GM12878 (cell line): ENCODE measurements around the gene CCDC181.

ENCODE experiments used
- ASH2L ChIP-seq: fragments of 300-600, 200-600 bp; sonication (generic); IDR thresholded peaks from 2 replicates; pipeline ENCODE4 v1.6.1; 2017; ENCODE audit warnings: low read depth, mild to moderate bottlenecking, borderline replicate concordance
- CHD1 ChIP-seq: IDR thresholded peaks from 2 replicates; pipeline ENCODE4 v1.6.1; 2012; ENCODE audit warnings: low read depth, low read length, improper control_type of control experiment
- CHD2 ChIP-seq: IDR thresholded peaks from 2 replicates; pipeline ENCODE4 v1.6.1; 2011; ENCODE audit warnings: low read depth, low read length, improper control_type of control experiment, borderline replicate concordance
- CREB1 ChIP-seq: IDR thresholded peaks from 2 replicates; pipeline ENCODE4 v1.6.1; 2012; ENCODE audit warnings: low read depth, mild to moderate bottlenecking, inconsistent platforms
- CTCF ChIP-seq, 3 experiments: IDR thresholded peaks in 2 of 3; conservative IDR thresholded peaks in 1 of 3; 2 replicates each; pipeline ENCODE4 v1.5.1; 2011; ENCODE audit warnings: low read depth in 3 of 3, low read length in 3 of 3, mild to moderate bottlenecking in 3 of 3, control low read depth in 2 of 3, moderate library complexity in 2 of 3, inconsistent platforms in 1 of 3, mixed read lengths in 1 of 3; ENCODE audit not compliant: control insufficient read depth in 2 of 3, insufficient read depth in 1 of 3; ENCODE audit errors: extremely low read depth in 1 of 3
- EGR1 ChIP-seq, 2 experiments: IDR thresholded peaks; 1 replicate in 1 of 2; 2 replicates in 1 of 2; pipeline ENCODE4 v1.6.1; 2011 to 2012; ENCODE audit warnings: low read depth in 2 of 2, low read length in 2 of 2, borderline replicate concordance in 1 of 2, mild to moderate bottlenecking in 1 of 2, moderate library complexity in 1 of 2
- ELK1 ChIP-seq: IDR thresholded peaks from 2 replicates; pipeline ENCODE4 v1.6.1; 2012; ENCODE audit warnings: low read depth, low read length, improper control_type of control experiment
- NR2F1 ChIP-seq: fragments of 450-650 bp; conservative IDR thresholded peaks from 2 replicates; pipeline ENCODE4 v1.6.1; 2017; ENCODE audit warnings: mild to moderate bottlenecking
- POLR2A ChIP-seq: IDR thresholded peaks from 2 replicates; pipeline ENCODE4 v1.6.1; 2011; ENCODE audit warnings: low read depth, mild to moderate bottlenecking, low read length
- POLR2AphosphoS5 ChIP-seq: IDR thresholded peaks from 2 replicates; pipeline ENCODE4 v1.6.1; 2011; ENCODE audit warnings: mild to moderate bottlenecking, low read length, inconsistent platforms
- RAD21 ChIP-seq: IDR thresholded peaks from 2 replicates; pipeline ENCODE4 v1.6.1; 2011; ENCODE audit warnings: mild to moderate bottlenecking, low read depth, low read length, moderate library complexity; ENCODE audit not compliant: insufficient read depth
- REST ChIP-seq: IDR thresholded peaks from 2 replicates; pipeline ENCODE4 v1.6.1; 2012; ENCODE audit warnings: mild to moderate bottlenecking, low read depth, low read length
- TAF1 ChIP-seq: IDR thresholded peaks from 2 replicates; pipeline ENCODE4 v1.6.1; 2011; ENCODE audit warnings: mild to moderate bottlenecking, low read depth, low read length, borderline replicate concordance
- TCF7 ChIP-seq: IDR thresholded peaks from 2 replicates; pipeline ENCODE4 v1.6.1; 2014; ENCODE audit warnings: antibody characterized with exemption, borderline replicate concordance

GRCh38 chr1:169364948-169365347 is 62.3 kb downstream of the CCDC181 start:
- TF ChIP-seq POLR2AphosphoS5 (no peak), REST (no peak), TCF7 (no peak), RAD21 (no peak), ASH2L (no peak), NR2F1 (no peak), CREB1 (no peak), CTCF (IDR thresholded peaks at IDR 0.05 in 2 of 3, conservative IDR thresholded peaks at IDR 0.05 in 1 of 3; ENCODE audit: control insufficient read depth in 2 of 3, extremely low read depth in 1 of 3, insufficient read depth in 1 of 3, low read depth in 3 of 3, low read length in 3 of 3) (no peak), TAF1 (no peak), CHD2 (no peak), EGR1 (IDR thresholded peaks at IDR 0.05; ENCODE audit: borderline replicate concordance in 1 of 2, low read depth in 2 of 2, low read length in 2 of 2) (no peak), POLR2A (no peak), CHD1 (no peak), ELK1 (no peak)
